Natural killer cell treated with Interleukin-12 subunit alpha and Interleukin-12 subunit beta and Interleukin-15 and Interleukin-18, amount 100 ng/mL, for 72 hours (primary cell): ENCODE results near the gene ORAI2. TPM values are rescaled to one million over a fixed set of nuclear protein-coding genes. Genes with fewer than 3 reads are reported as not detected.
"Not testable (repeated sequence)": the region's sequence is repeated elsewhere in the genome, so short reads cannot be mapped to it uniquely, and the experiment has no call there.

Source experiments
- ATAC-seq, 2 donors: fragments of 150-1000 bp; cut with Tn5 transposase in 1 of 2; sonication (Bioruptor Pico), chemical (Tn5 transposase) in 1 of 2; 2 replicates each; pipeline ENCODE4 v1.10.0; 2021
- DNase-seq: peaks from one replicate; pipeline ENCODE4 v3.0.0; 2022; ENCODE audit warnings: low spot score
- H3K27ac Mint-ChIP-seq, 2 donors: 1 replicate in 1 of 2; 2 replicates in 1 of 2; pipeline ENCODE4 v1.8.0; 2022; ENCODE audit warnings: mixed read lengths in 2 of 2, mild to moderate bottlenecking in 1 of 2, moderate library complexity in 1 of 2
- H3K27me3 Mint-ChIP-seq, 2 donors: 1 replicate in 1 of 2; 2 replicates in 1 of 2; pipeline ENCODE4 v1.8.0; 2022; ENCODE audit warnings: mixed read lengths in 2 of 2
- H3K36me3 Mint-ChIP-seq: one replicate; pipeline ENCODE4 v1.8.0; 2022; ENCODE audit warnings: mixed read lengths
- H3K4me1 Mint-ChIP-seq, 2 donors: 1 replicate in 1 of 2; 2 replicates in 1 of 2; pipeline ENCODE4 v1.8.0; 2022; ENCODE audit warnings: low read depth in 2 of 2, mixed read lengths in 2 of 2, mild to moderate bottlenecking in 1 of 2
- H3K4me3 Mint-ChIP-seq: one replicate; pipeline ENCODE4 v1.8.0; 2022; ENCODE audit warnings: mixed read lengths
- H3K9me3 Mint-ChIP-seq: 2 replicates; pipeline ENCODE4 v1.8.0; 2022; ENCODE audit warnings: mixed read lengths
- total RNA-seq, 2 donors: library from RNA; stranded (reverse); gene quantifications; one replicate each; pipeline ENCODE4 v1.2.3, GENCODE V29; 2022

Gene ORAI2
- total RNA-seq, 2 donors from 2014 or later = 56.5 to 70.4 TPM

DNA sequence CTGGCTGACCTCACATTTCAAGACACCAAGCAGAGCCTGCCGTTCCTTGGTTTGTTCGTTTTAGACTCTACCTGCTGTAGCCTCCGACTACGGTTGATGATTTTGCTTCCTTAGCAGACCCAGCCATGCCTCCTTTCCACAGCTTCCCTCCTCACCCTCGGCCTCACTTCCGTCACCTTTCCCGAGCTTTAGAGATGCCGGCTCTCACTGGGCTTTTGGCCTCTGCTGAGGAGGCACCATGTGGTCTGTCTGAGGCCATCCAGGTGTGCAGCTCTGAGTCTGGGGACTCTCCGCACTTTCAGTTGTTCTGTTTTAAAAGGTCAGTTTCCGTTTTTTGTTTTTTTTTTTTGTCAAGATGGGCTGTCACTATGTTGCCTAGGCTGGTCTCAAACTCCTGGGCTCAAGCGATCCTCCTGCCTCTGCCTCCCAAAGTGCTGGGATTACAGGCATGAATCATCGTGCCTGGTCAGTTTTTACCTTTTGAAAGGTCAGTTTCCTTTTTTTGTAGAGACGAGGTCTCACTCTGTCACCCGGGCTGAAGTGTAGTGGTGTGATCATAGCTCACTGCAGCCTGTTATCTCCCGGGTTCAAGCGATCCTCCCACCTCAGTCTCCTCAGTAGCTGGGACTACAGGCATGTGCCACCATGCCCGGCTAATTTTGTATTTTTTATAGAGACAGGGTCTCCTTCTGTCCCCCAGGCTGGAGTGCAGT lies 11.7 kb downstream of the ORAI2 start:
- Mint-ChIP-seq H3K27me3 (no peaks in the 10 kb centered on the region), H3K9me3 (no peaks in the 10 kb centered on the region), H3K4me3 (no peak overlapping the region), H3K4me1 (peaks cover 11 to 14% of the 10 kb centered on the region in 2 donors), H3K27ac (peak overlapping the region; percentile 40 to 74), H3K36me3 (peaks cover 6% of the 10 kb centered on the region)
- DNase-seq = no peak
- ATAC-seq = no peak

DNA sequence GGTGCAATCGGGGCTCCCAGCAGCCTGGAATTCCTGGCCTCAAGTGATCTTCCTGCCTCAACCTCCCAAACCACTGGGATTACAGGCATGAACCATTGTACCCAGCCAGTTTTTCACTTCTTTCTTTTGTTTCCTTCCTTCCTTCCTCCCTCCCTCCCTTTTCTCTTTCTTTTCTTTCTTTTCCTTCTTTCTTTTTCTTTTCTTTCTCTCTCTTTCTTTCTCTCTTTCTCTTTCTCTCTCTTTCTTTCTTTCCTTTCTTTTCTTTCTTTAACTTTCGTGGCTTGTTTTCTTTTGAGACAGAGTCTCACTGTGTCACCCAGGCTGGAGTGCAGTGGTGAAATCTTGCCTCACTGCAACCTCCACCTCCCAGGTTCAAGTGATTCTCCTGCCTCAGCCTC lies 12.3 kb downstream of the ORAI2 start:
- Mint-ChIP-seq H3K27ac (peak overlapping the region; percentile 40 to 74), H3K4me1 (peaks cover 11 to 14% of the 10 kb centered on the region in 2 donors), H3K27me3 (no peaks in the 10 kb centered on the region), H3K4me3 (no peak overlapping the region), H3K36me3 (peaks cover 6% of the 10 kb centered on the region), H3K9me3 (no peaks in the 10 kb centered on the region)
- ATAC-seq = no peak
- no peak for DNase-seq

DNA sequence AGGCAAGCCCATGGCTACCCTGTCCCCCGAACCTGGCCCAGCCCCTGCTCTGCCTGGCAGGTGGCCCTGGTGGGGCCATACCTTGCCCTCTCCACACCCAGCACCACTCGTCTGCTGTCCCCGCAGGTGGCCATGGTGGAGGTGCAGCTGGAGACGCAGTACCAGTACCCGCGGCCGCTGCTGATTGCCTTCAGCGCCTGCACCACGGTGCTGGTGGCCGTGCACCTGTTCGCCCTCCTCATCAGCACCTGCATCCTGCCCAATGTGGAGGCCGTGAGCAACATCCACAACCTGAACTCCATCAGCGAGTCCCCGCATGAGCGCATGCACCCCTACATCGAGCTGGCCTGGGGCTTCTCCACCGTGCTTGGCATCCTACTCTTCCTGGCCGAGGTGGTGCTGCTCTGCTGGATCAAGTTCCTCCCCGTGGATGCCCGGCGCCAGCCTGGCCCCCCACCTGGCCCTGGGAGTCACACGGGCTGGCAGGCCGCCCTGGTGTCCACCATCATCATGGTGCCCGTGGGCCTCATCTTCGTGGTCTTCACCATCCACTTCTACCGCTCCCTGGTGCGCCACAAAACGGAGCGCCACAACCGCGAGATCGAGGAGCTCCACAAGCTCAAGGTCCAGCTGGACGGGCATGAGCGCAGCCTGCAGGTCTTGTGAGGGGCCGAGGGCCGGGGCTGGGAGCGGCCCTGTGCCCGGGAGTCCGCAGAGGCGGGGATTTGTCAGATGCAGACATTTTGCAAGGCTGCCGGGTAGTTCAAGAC lies 13.2 kb downstream of the ORAI2 start:
- H3K4me1 Mint-ChIP-seq = peaks cover 11 to 14% of the 10 kb centered on the region in 2 donors
- no peak overlapping the region for H3K4me3 Mint-ChIP-seq
- DNase-seq = no peak
- peak overlapping the region in 1 of 2 donors; percentile 74 for H3K27ac Mint-ChIP-seq
- H3K36me3 Mint-ChIP-seq = peaks cover 6% of the 10 kb centered on the region
- ATAC-seq = no peak
- no peaks in the 10 kb centered on the region for H3K27me3 Mint-ChIP-seq
- no peaks in the 10 kb centered on the region for H3K9me3 Mint-ChIP-seq

DNA sequence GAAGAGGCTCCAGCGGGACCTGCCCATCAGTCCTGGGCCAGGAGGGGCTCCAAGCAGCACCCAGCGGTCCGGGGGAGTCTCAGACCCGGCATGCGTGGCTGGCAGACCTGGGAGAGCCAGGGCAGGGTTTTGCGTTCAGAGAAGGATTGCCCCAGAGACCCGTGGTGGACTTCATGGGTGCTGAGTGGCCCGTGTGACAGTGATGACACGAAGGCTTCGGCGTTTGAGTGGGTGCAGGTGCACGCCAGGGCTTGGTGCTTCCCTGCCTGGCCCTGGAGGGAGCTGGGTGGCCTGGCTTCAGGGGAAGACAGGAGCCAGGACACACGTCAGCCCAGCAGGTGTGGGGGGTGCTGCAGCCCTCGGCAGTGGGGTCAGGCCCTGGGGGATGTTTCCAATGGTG lies 13.9 kb downstream of the ORAI2 start:
- H3K27me3 Mint-ChIP-seq = no peaks in the 10 kb centered on the region
- no peak overlapping the region for H3K4me3 Mint-ChIP-seq
- H3K36me3 Mint-ChIP-seq = peaks cover 6% of the 10 kb centered on the region
- H3K27ac Mint-ChIP-seq = no peak overlapping the region
- peaks cover 9 to 11% of the 10 kb centered on the region in 2 donors for H3K4me1 Mint-ChIP-seq
- H3K9me3 Mint-ChIP-seq = no peaks in the 10 kb centered on the region
- DNase-seq (no peak), ATAC-seq (no peak)

DNA sequence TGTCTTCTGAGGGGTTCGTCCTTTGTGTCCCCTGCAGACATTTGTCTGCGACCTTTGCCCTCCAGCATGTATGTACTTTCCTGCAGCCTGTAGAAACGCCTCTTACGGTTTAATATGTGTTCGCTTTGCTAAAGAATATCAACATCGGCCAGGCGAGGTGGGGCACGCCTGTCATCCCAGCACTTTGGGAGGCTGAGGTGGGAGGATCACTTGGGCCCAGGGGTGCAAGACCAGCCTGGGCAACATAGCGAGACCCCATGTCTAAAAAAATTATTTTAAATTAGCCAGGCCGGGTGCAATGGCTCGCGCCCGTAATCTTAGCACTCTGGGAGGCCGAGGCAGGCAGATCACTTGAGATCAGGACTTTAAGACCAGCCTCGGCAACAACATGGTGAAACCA lies 15.8 kb downstream of the ORAI2 start:
- no peak overlapping the region for H3K4me3 Mint-ChIP-seq
- no peaks in the 10 kb centered on the region for H3K9me3 Mint-ChIP-seq
- ATAC-seq = no peak
- peaks cover 6% of the 10 kb centered on the region for H3K36me3 Mint-ChIP-seq
- DNase-seq = no peak
- no peaks in the 10 kb centered on the region for H3K27me3 Mint-ChIP-seq
- H3K4me1 Mint-ChIP-seq = peaks cover 0 to 3% of the 10 kb centered on the region in 2 donors
- H3K27ac Mint-ChIP-seq = no peak overlapping the region

DNA sequence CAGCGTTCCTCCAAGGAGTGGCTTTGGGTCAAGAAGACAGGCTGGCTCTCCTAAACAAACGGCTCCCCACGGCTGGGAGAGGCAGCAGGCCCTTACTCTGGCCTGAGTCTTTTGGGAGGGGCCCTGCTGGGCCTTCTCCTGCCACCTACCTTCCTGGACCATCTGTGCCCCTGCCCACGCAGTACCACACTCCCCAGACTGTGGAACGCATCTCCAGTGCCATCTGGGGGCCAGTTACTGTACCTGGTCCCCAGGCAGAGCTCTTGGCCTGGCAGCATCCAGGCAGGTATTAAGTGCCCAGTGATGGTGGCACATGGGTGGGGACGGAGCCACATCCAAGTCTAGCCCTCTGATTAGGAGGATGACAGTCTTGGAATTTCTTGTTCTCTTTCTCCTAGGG lies 16.9 kb downstream of the ORAI2 start:
- ATAC-seq = peak; percentile 40 to 68
- no peak overlapping the region for H3K27ac Mint-ChIP-seq
- H3K36me3 Mint-ChIP-seq = peaks cover 6% of the 10 kb centered on the region
- no peaks in the 10 kb centered on the region for H3K9me3 Mint-ChIP-seq
- H3K4me1 Mint-ChIP-seq = no peaks in the 10 kb centered on the region
- no peak overlapping the region for H3K4me3 Mint-ChIP-seq
- no peak for DNase-seq
- no peaks in the 10 kb centered on the region for H3K27me3 Mint-ChIP-seq

DNA sequence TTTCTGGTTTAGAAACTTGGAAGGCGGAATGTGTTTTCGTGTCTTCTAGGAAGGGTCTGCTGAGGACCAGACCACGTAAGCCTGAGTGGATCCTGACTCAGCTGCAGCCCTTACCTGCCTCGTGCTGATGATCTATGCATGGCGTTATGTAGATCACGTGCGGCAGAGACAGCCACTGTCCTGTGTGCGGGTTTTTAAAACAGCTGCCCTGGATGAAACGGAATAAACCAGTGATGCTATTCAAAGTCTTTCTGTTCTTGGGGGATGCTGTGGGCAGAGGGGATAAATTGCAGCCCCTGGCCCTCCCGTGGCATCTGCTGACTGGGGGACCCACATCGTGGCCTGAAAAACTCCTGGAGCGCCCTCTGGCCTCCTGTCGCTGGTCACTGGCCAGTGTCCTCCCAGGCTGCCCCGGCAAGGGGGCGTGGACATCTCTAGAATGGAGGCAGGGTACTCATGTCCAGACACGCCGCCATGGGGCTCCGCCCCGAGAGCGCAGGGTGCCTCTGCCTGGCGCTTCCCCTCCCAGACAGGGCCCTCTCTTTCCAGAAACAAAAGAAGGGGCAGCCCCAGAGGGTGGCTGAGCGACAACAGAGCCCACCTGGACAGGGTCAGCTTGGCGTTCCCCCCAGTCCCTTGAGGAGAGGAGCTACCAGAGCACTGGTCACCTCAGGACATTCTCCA lies 18.1 kb downstream of the ORAI2 start:
- no peaks in the 10 kb centered on the region for H3K9me3 Mint-ChIP-seq
- ATAC-seq (no peak), DNase-seq (no peak)
- H3K4me1 Mint-ChIP-seq = no peaks in the 10 kb centered on the region
- H3K27me3 Mint-ChIP-seq = no peaks in the 10 kb centered on the region
- H3K27ac Mint-ChIP-seq = no peak overlapping the region
- H3K4me3 Mint-ChIP-seq = no peak overlapping the region
- H3K36me3 Mint-ChIP-seq = no peaks in the 10 kb centered on the region

DNA sequence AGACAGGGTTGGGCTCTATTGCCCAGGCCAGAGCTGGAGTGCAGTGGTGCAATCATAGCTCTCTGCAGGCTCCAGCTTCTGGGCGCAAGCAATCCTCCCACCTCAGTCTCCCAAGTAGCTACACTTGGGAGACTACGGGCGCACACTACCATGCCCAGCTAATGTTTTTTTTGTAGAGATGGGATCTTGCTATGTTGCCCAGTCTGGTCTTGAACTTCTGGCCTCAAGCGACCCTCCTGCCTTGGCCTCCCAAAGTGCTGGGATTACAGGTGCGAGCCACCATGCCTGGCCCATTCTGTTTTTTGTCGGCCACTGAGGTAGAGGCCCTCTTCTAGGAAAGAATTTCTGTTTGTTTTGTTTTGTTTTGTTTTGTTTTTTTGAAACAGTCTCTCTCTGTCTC lies 19.1 kb downstream of the ORAI2 start:
- H3K36me3 Mint-ChIP-seq = no peaks in the 10 kb centered on the region
- no peak for DNase-seq
- no peak overlapping the region for H3K27ac Mint-ChIP-seq
- H3K9me3 Mint-ChIP-seq = no peaks in the 10 kb centered on the region
- no peaks in the 10 kb centered on the region for H3K4me1 Mint-ChIP-seq
- no peak for ATAC-seq
- H3K4me3 Mint-ChIP-seq = no peak overlapping the region
- H3K27me3 Mint-ChIP-seq = no peaks in the 10 kb centered on the region

DNA sequence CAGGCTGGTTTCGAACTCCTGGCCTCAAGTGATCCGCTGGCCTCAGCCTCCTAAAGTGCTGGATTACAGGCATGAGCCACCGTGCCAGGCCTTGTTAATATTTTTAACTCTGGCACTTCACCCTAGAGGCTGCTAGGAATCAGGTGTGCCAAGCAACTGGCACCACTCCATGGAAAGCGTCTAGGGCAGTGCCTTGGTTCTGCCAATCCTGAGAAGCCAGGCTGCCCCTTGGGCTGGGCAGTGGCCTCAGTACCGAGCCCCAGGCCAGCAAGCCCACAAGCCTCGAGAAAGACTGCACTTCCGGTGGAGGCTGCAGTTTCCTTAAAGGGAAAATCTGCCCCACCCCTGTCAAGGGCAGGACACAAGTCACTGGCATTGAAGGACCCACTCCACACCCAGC lies 19.9 kb downstream of the ORAI2 start:
- ATAC-seq (no peak), DNase-seq (no peak)
- H3K36me3 Mint-ChIP-seq = no peaks in the 10 kb centered on the region
- no peaks in the 10 kb centered on the region for H3K9me3 Mint-ChIP-seq
- H3K27me3 Mint-ChIP-seq = no peaks in the 10 kb centered on the region
- H3K27ac Mint-ChIP-seq = peak overlapping the region in 1 of 2 donors; percentile 33
- no peaks in the 10 kb centered on the region for H3K4me1 Mint-ChIP-seq
- H3K4me3 Mint-ChIP-seq = no peak overlapping the region

DNA sequence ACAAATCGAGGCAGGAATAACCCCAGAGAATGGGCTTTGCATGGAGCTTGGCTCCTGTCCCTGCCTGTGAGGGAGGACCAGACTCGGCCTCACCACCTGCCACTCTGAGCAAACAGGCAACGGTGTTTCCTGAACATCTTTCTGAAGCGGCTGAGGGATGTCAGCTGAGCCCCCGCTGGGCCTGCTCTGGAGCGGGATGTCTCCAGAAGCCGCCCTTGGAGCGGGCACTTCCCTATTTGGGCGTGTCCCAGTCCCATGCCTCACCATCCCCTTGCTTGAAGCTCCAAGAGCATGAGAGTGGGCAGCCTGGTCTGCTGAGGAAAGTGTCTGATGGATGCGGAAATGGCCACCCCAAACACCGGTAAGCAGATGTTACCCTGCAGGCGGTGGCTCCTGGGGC lies 21.1 kb downstream of the ORAI2 start:
- H3K4me3 Mint-ChIP-seq = no peak overlapping the region
- no peaks in the 10 kb centered on the region for H3K9me3 Mint-ChIP-seq
- H3K27ac Mint-ChIP-seq = peak overlapping the region in 1 of 2 donors; percentile 29
- H3K36me3 Mint-ChIP-seq = no peaks in the 10 kb centered on the region
- no peak for DNase-seq
- H3K4me1 Mint-ChIP-seq = no peaks in the 10 kb centered on the region
- ATAC-seq = no peak
- H3K27me3 Mint-ChIP-seq = no peaks in the 10 kb centered on the region

DNA sequence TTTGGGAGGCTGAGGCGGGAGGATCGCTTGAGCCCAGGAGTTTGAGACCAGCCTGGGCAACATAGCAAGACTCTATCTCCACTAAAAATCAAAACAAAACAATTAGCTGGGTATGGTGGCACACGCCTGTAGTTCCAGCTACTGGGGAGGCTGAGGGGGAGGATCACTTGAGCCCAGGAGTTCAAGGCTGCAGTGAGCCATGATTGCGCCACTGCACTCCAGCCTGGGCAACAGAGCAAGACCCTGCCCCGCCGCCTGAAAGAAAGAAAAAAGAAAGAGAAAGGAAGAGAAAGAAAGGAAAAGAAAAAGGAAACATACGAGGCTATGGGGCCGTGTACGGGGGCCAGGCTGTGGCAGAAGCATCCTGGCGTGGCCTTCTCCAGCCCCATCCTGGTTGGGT lies 21.6 kb downstream of the ORAI2 start:
- H3K36me3 Mint-ChIP-seq, H3K27me3 Mint-ChIP-seq, H3K9me3 Mint-ChIP-seq, H3K4me1 Mint-ChIP-seq, DNase-seq, ATAC-seq, H3K4me3 Mint-ChIP-seq: not testable (repeated sequence)
- peak overlapping the region in 1 of 2 donors; percentile 29 for H3K27ac Mint-ChIP-seq

DNA sequence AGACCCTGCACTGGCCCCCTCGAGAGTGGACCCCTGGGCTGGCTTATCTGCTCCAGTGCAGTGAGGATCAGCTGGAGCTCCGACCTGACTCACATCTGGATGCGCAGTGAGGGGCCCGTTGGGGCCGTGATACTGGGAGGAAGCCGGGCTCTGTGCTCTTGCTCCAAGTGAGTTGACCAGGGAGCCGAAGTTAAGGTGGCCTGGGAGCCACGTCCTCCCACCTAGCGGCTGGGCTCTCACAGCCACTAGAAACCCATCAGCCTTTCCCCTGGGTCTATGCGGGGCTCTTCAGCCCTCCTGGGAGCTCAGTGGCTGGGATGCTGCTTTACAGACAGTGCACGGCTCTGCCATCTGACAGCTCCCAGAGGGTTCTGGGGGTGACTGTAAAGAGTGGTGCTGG lies 22.2 kb downstream of the ORAI2 start:
- DNase-seq (no peak), ATAC-seq (no peak)
- Mint-ChIP-seq H3K9me3 (no peaks in the 10 kb centered on the region), H3K27me3 (no peaks in the 10 kb centered on the region), H3K27ac (no peak overlapping the region), H3K4me3 (no peak overlapping the region), H3K4me1 (peaks cover 0 to 2% of the 10 kb centered on the region in 2 donors), H3K36me3 (no peaks in the 10 kb centered on the region)

DNA sequence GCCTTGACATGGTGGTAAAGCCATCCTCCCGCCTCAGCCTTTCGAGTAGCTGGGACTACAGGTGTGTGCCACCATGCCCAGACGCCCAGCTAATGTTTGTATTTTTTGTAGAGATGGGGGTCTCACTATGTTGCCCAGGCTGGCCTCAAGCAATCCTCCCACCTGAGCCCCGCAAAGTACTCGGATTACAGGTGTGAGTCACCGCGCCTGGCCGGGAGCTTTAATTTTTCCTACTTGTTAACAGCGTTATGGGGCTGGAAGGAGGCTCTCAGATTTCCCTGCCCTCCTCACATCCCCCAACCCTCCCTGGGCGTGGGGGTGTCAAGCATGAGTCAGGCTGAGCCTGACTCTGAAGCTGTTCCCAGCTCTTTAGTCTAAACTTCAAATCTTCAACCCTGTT lies 23.0 kb downstream of the ORAI2 start:
- Mint-ChIP-seq H3K36me3 (no peaks in the 10 kb centered on the region), H3K27me3 (no peaks in the 10 kb centered on the region), H3K4me1 (peaks cover 0 to 6% of the 10 kb centered on the region in 2 donors), H3K4me3 (no peak overlapping the region), H3K9me3 (no peaks in the 10 kb centered on the region), H3K27ac (no peak overlapping the region)
- no peak for DNase-seq
- no peak for ATAC-seq

DNA sequence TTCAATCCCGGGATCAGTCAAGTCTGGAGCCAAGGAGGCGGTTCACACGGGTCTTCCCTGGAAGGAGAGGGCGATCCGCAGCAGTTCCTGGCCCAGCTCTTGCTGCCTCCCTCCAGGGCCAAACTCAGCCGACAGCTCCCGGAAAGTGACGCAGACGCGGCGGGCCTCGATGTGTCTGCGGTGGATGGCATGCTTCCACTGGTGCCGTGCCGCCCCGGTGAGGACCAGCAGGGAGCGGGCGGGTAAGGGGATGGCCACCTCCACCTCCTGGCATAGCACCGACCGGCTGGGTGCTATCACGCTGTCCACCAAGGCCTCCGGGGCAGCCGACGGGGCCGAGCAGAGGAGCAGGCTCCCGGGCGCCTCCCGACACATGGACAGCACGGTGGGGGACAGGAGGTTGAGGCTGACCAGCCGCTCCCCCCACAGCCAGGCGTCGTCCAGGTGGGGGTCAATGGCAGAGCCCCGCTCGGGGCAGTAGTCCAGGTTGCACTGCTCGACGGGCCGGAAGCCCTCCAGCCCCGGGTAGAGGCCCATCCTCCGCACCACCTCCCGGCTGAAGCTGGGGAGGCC lies 24.1 kb downstream of the ORAI2 start:
- H3K4me1 Mint-ChIP-seq = peaks cover 3 to 7% of the 10 kb centered on the region in 2 donors
- ATAC-seq = no peak
- H3K9me3 Mint-ChIP-seq = no peaks in the 10 kb centered on the region
- DNase-seq = no peak
- H3K4me3 Mint-ChIP-seq = no peak overlapping the region
- no peaks in the 10 kb centered on the region for H3K27me3 Mint-ChIP-seq
- no peak overlapping the region for H3K27ac Mint-ChIP-seq
- H3K36me3 Mint-ChIP-seq = no peaks in the 10 kb centered on the region
